Measurements from ENCODE around the gene LENEP.

GRCh38 chr1:154945962-154946850 is 47.2 kb upstream of the LENEP start:
- TF ChIP-seq, protein P1, sequence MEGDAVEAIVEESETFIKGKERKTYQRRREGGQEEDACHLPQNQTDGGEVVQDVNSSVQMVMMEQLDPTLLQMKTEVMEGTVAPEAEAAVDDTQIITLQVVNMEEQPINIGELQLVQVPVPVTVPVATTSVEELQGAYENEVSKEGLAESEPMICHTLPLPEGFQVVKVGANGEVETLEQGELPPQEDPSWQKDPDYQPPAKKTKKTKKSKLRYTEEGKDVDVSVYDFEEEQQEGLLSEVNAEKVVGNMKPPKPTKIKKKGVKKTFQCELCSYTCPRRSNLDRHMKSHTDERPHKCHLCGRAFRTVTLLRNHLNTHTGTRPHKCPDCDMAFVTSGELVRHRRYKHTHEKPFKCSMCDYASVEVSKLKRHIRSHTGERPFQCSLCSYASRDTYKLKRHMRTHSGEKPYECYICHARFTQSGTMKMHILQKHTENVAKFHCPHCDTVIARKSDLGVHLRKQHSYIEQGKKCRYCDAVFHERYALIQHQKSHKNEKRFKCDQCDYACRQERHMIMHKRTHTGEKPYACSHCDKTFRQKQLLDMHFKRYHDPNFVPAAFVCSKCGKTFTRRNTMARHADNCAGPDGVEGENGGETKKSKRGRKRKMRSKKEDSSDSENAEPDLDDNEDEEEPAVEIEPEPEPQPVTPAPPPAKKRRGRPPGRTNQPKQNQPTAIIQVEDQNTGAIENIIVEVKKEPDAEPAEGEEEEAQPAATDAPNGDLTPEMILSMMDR (IDR thresholded peaks at IDR 0.05), result no peak
- no peak for TF ChIP-seq POLR2A (IDR thresholded peaks at IDR 0.05)
- TF ChIP-seq POLR2AphosphoS5 (IDR thresholded peaks at IDR 0.05), result no peak
